ENCODE measurements around the gene CLN6.
"Not testable (repeated sequence)": the region's sequence is repeated elsewhere in the genome, so short reads cannot be mapped to it uniquely, and the experiment has no call there.

The CLN6 gene

GRCh38 chr15:68213991-68214837 lies 15.3 kb downstream of the CLN6 start:
- H3K9me3 ChIP-seq (ENCODE audit: control insufficient read depth in 2 of 2, low read length in 2 of 2), result no peaks in the 10 kb centered on the region
- H3K4me3 ChIP-seq (ENCODE audit: low read length in 2 of 2), result no peak overlapping the region
- H3K9ac ChIP-seq (ENCODE audit: low read depth in 1 of 2, low read length in 2 of 2), result no peak overlapping the region
- H3K4me1 ChIP-seq (ENCODE audit: control insufficient read depth in 2 of 2, insufficient read depth in 2 of 2, low read length in 2 of 2), result peaks cover 0 to 4% of the 10 kb centered on the region in 2 donors
- H3K27me3 ChIP-seq (ENCODE audit: control insufficient read depth in 2 of 2, insufficient read depth in 2 of 2, low read length in 2 of 2), result no peaks in the 10 kb centered on the region
- peaks cover 7 to 8% of the 10 kb centered on the region in 2 donors for H3K36me3 ChIP-seq (ENCODE audit: control insufficient read depth in 2 of 2, insufficient read depth in 2 of 2, low read length in 2 of 2)
- H3K27ac ChIP-seq (ENCODE audit: low read depth in 2 of 2, low read length in 2 of 2), result no peak overlapping the region

GRCh38 chr15:68213491-68213845 lies 16.1 kb downstream of the CLN6 start:
- H3K27me3 ChIP-seq (ENCODE audit: control insufficient read depth in 2 of 2, insufficient read depth in 2 of 2, low read length in 2 of 2); H3K36me3 ChIP-seq (ENCODE audit: control insufficient read depth in 2 of 2, insufficient read depth in 2 of 2, low read length in 2 of 2); H3K4me1 ChIP-seq (ENCODE audit: control insufficient read depth in 2 of 2, insufficient read depth in 2 of 2, low read length in 2 of 2); H3K27ac ChIP-seq (ENCODE audit: low read depth in 2 of 2, low read length in 2 of 2); H3K4me3 ChIP-seq (ENCODE audit: low read length in 2 of 2); H3K9me3 ChIP-seq (ENCODE audit: control insufficient read depth in 2 of 2, low read length in 2 of 2); H3K9ac ChIP-seq (ENCODE audit: low read depth in 1 of 2, low read length in 2 of 2): not testable (repeated sequence)

- Histone ChIP-seq H3K36me3 (ENCODE audit: control insufficient read depth in 2 of 2, insufficient read depth in 2 of 2, low read length in 2 of 2) (peaks cover 0 to 8% of the 10 kb centered on the region in 2 donors), H3K9me3 (ENCODE audit: control insufficient read depth in 2 of 2, low read length in 2 of 2) (no peaks in the 10 kb centered on the region), H3K9ac (ENCODE audit: low read depth in 1 of 2, low read length in 2 of 2) (no peak overlapping the region), H3K27me3 (ENCODE audit: control insufficient read depth in 2 of 2, insufficient read depth in 2 of 2, low read length in 2 of 2) (no peaks in the 10 kb centered on the region), H3K4me3 (ENCODE audit: low read length in 2 of 2) (no peak overlapping the region), H3K27ac (ENCODE audit: low read depth in 2 of 2, low read length in 2 of 2) (no peak overlapping the region), H3K4me1 (ENCODE audit: control insufficient read depth in 2 of 2, insufficient read depth in 2 of 2, low read length in 2 of 2) (peaks cover 0 to 4% of the 10 kb centered on the region in 2 donors)
Measured at GRCh38 chr15:68211656-68212320, 17.7 kb downstream of the CLN6 start.

- Histone ChIP-seq H3K27me3 (ENCODE audit: control insufficient read depth in 2 of 2, insufficient read depth in 2 of 2, low read length in 2 of 2) (no peaks in the 10 kb centered on the region), H3K36me3 (ENCODE audit: control insufficient read depth in 2 of 2, insufficient read depth in 2 of 2, low read length in 2 of 2) (peaks cover 0 to 8% of the 10 kb centered on the region in 2 donors), H3K9ac (ENCODE audit: low read depth in 1 of 2, low read length in 2 of 2) (no peak overlapping the region), H3K27ac (ENCODE audit: low read depth in 2 of 2, low read length in 2 of 2) (no peak overlapping the region), H3K9me3 (ENCODE audit: control insufficient read depth in 2 of 2, low read length in 2 of 2) (no peaks in the 10 kb centered on the region), H3K4me1 (ENCODE audit: control insufficient read depth in 2 of 2, insufficient read depth in 2 of 2, low read length in 2 of 2) (peaks cover 7 to 12% of the 10 kb centered on the region in 2 donors), H3K4me3 (ENCODE audit: low read length in 2 of 2) (no peak overlapping the region)
Measured at GRCh38 chr15:68210821-68211655, 18.5 kb downstream of the CLN6 start.

- Histone ChIP-seq H3K36me3 (ENCODE audit: control insufficient read depth in 2 of 2, insufficient read depth in 2 of 2, low read length in 2 of 2) (peaks cover 0 to 8% of the 10 kb centered on the region in 2 donors), H3K4me3 (ENCODE audit: low read length in 2 of 2) (no peak overlapping the region), H3K27ac (ENCODE audit: low read depth in 2 of 2, low read length in 2 of 2) (no peak overlapping the region)
Measured at GRCh38 chr15:68210409-68210756, 19.1 kb downstream of the CLN6 start.

GRCh38 chr15:68209735-68210408 lies 19.7 kb downstream of the CLN6 start:
- H3K9me3 ChIP-seq (ENCODE audit: control insufficient read depth in 2 of 2, low read length in 2 of 2), result no peaks in the 10 kb centered on the region
- H3K27ac ChIP-seq (ENCODE audit: low read depth in 2 of 2, low read length in 2 of 2), result peak overlapping the region in 1 of 2 donors; percentile 15
- H3K4me3 ChIP-seq (ENCODE audit: low read length in 2 of 2), result no peak overlapping the region
- peaks cover 12 to 19% of the 10 kb centered on the region in 2 donors for H3K4me1 ChIP-seq (ENCODE audit: control insufficient read depth in 2 of 2, insufficient read depth in 2 of 2, low read length in 2 of 2)
- H3K9ac ChIP-seq (ENCODE audit: low read depth in 1 of 2, low read length in 2 of 2), result no peak overlapping the region
- peaks cover 0 to 8% of the 10 kb centered on the region in 2 donors for H3K36me3 ChIP-seq (ENCODE audit: control insufficient read depth in 2 of 2, insufficient read depth in 2 of 2, low read length in 2 of 2)
- H3K27me3 ChIP-seq (ENCODE audit: control insufficient read depth in 2 of 2, insufficient read depth in 2 of 2, low read length in 2 of 2), result no peaks in the 10 kb centered on the region

More at GRCh38 chr15:68210409-68210756, 19.1 kb downstream of the CLN6 start:
- no peaks in the 10 kb centered on the region for H3K27me3 ChIP-seq (ENCODE audit: control insufficient read depth in 2 of 2, insufficient read depth in 2 of 2, low read length in 2 of 2)
- peaks cover 12 to 17% of the 10 kb centered on the region in 2 donors for H3K4me1 ChIP-seq (ENCODE audit: control insufficient read depth in 2 of 2, insufficient read depth in 2 of 2, low read length in 2 of 2)
- no peak overlapping the region for H3K9ac ChIP-seq (ENCODE audit: low read depth in 1 of 2, low read length in 2 of 2)
- no peaks in the 10 kb centered on the region for H3K9me3 ChIP-seq (ENCODE audit: control insufficient read depth in 2 of 2, low read length in 2 of 2)

GRCh38 chr15:68209272-68209671 lies 20.3 kb downstream of the CLN6 start:
- peaks cover 0 to 8% of the 10 kb centered on the region in 2 donors for H3K36me3 ChIP-seq (ENCODE audit: control insufficient read depth in 2 of 2, insufficient read depth in 2 of 2, low read length in 2 of 2)
- no peak overlapping the region for H3K4me3 ChIP-seq (ENCODE audit: low read length in 2 of 2)
- peak overlapping the region in 1 of 2 donors; percentile 32 for H3K9ac ChIP-seq (ENCODE audit: low read depth in 1 of 2, low read length in 2 of 2)
- H3K4me1 ChIP-seq (ENCODE audit: control insufficient read depth in 2 of 2, insufficient read depth in 2 of 2, low read length in 2 of 2), result peaks cover 12 to 19% of the 10 kb centered on the region in 2 donors
- H3K27ac ChIP-seq (ENCODE audit: low read depth in 2 of 2, low read length in 2 of 2), result peak overlapping the region in 1 of 2 donors; percentile 15
- no peaks in the 10 kb centered on the region for H3K9me3 ChIP-seq (ENCODE audit: control insufficient read depth in 2 of 2, low read length in 2 of 2)
- no peaks in the 10 kb centered on the region for H3K27me3 ChIP-seq (ENCODE audit: control insufficient read depth in 2 of 2, insufficient read depth in 2 of 2, low read length in 2 of 2)

- Histone ChIP-seq H3K4me1 (ENCODE audit: control insufficient read depth in 2 of 2, insufficient read depth in 2 of 2, low read length in 2 of 2) (peaks cover 12 to 19% of the 10 kb centered on the region in 2 donors), H3K36me3 (ENCODE audit: control insufficient read depth in 2 of 2, insufficient read depth in 2 of 2, low read length in 2 of 2) (peaks cover 0 to 6% of the 10 kb centered on the region in 2 donors), H3K9ac (ENCODE audit: low read depth in 1 of 2, low read length in 2 of 2) (peak overlapping the region in 1 of 2 donors; percentile 32), H3K4me3 (ENCODE audit: low read length in 2 of 2) (peak overlapping the region in 1 of 2 donors; percentile 13), H3K9me3 (ENCODE audit: control insufficient read depth in 2 of 2, low read length in 2 of 2) (no peaks in the 10 kb centered on the region), H3K27ac (ENCODE audit: low read depth in 2 of 2, low read length in 2 of 2) (no peak overlapping the region), H3K27me3 (ENCODE audit: control insufficient read depth in 2 of 2, insufficient read depth in 2 of 2, low read length in 2 of 2) (no peaks in the 10 kb centered on the region)
Measured at GRCh38 chr15:68208636-68209240, 20.8 kb downstream of the CLN6 start.

GRCh38 chr15:68208136-68208535 lies 21.4 kb downstream of the CLN6 start:
- Histone ChIP-seq H3K9me3 (ENCODE audit: control insufficient read depth in 2 of 2, low read length in 2 of 2) (no peaks in the 10 kb centered on the region), H3K4me3 (ENCODE audit: low read length in 2 of 2) (no peak overlapping the region), H3K4me1 (ENCODE audit: control insufficient read depth in 2 of 2, insufficient read depth in 2 of 2, low read length in 2 of 2) (peaks cover 12 to 23% of the 10 kb centered on the region in 2 donors), H3K27me3 (ENCODE audit: control insufficient read depth in 2 of 2, insufficient read depth in 2 of 2, low read length in 2 of 2) (no peaks in the 10 kb centered on the region), H3K27ac (ENCODE audit: low read depth in 2 of 2, low read length in 2 of 2) (no peak overlapping the region), H3K36me3 (ENCODE audit: control insufficient read depth in 2 of 2, insufficient read depth in 2 of 2, low read length in 2 of 2) (peaks cover 0 to 6% of the 10 kb centered on the region in 2 donors), H3K9ac (ENCODE audit: low read depth in 1 of 2, low read length in 2 of 2) (no peak overlapping the region)

All from mucosa of rectum (tissue), 2 donors.